ENCODE measurements around the gene SKI.

GRCh38 chr1:2256435-2257244, 28.5 kb downstream of the SKI start:
- TF ChIP-seq CTCF (conservative IDR thresholded peaks at IDR 0.05 in 1 of 2, IDR thresholded peaks at IDR 0.05 in 1 of 2; ENCODE audit: low read depth in 1 of 2, low read length in 2 of 2), result no peak
- TF ChIP-seq EZH2 (IDR thresholded peaks at IDR 0.05; ENCODE audit: low read length, missing control alignments), result no peak
